ENCODE measurements around the gene SSBP4.

The SSBP4 gene

GRCh38 chr19:18470787-18471186 lies 51.6 kb downstream of the SSBP4 start:
- ChIA-PET POLR2A (no interaction called here), CTCF (interaction anchor here (0.8 to 16.0 kb wide), 13 partner anchors 9 to 377 kb away, joined by 3 to 117 read pairs (median 9); partner anchors contain the start of genes ELL and REX1BD)
- no peak overlapping the region for H3K4me3 ChIP-seq (ENCODE audit: low read depth, low read length)

GRCh38 chr19:18473003-18473705 lies 54.0 kb downstream of the SSBP4 start:
- no peak for DNase-seq (ENCODE audit: low read depth, low spot score)
- ChIA-PET CTCF (interaction anchor here (0.9 to 16.0 kb wide), 6 partner anchors 8 to 374 kb away, joined by 3 to 117 read pairs (median 4); no protein-coding TSS in a partner anchor), POLR2A (no interaction called here)
- no peak overlapping the region for H3K4me3 ChIP-seq (ENCODE audit: low read depth, low read length)
- no peak for TF ChIP-seq CTCF (IDR thresholded peaks at IDR 0.05; ENCODE audit: insufficient read depth, low read length, missing control alignments)

More at GRCh38 chr19:18470787-18471186, 51.6 kb downstream of the SSBP4 start:
- no peak for TF ChIP-seq CTCF (IDR thresholded peaks at IDR 0.05; ENCODE audit: insufficient read depth, low read length, missing control alignments)
- no peak for DNase-seq (ENCODE audit: low read depth, low spot score)

- TF ChIP-seq CTCF (IDR thresholded peaks at IDR 0.05; ENCODE audit: insufficient read depth, low read length, missing control alignments): no peak
- ChIA-PET POLR2A (no interaction called here), CTCF (interaction anchor here (1.4 to 16.0 kb wide), 3 partner anchors 9 to 24 kb away, joined by 4 to 117 read pairs (median 5); no protein-coding TSS in a partner anchor)
These were observed 54.5 kb downstream of the SSBP4 start for GRCh38 chr19:18473706-18474087.

GRCh38 chr19:18474366-18474887 lies 55.2 kb downstream of the SSBP4 start:
- DNase-seq (ENCODE audit: low read depth, low spot score): no peak
- H3K4me3 ChIP-seq (ENCODE audit: low read depth, low read length): no peak overlapping the region
- POLR2A ChIA-PET: no interaction called here
- no peak for TF ChIP-seq CTCF (IDR thresholded peaks at IDR 0.05; ENCODE audit: insufficient read depth, low read length, missing control alignments)
- CTCF ChIA-PET: interaction anchor here (0.6 to 16.0 kb wide), 5 partner anchors 8 to 25 kb away, joined by 3 to 117 read pairs (median 4); no protein-coding TSS in a partner anchor

More at GRCh38 chr19:18473706-18474087, 54.5 kb downstream of the SSBP4 start:
- DNase-seq (ENCODE audit: low read depth, low spot score): no peak
- H3K4me3 ChIP-seq (ENCODE audit: low read depth, low read length): no peak overlapping the region

DNA sequence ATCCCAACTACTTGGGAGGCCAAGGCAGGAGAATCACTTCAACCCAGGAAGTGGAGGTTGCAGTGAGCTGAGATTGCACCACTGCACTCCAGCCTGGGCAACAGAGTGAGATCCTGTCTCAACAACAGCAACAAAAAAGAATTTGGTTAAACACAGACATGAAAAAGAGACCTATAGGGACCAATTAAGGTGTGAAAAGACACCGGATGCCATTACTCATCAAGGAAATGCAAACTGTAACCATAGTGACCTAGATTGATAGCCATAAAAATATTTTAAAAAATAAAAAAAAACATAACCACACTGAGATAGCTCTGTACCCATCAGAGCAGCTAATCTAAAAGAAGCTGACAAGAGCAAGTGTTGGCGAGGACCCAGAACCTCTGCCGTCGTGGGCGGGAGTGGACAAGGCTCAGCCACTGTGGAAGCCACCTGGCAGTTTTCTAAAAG lies 55.8 kb downstream of the SSBP4 start:
- DNase-seq (ENCODE audit: low read depth, low spot score): no peak
- POLR2A ChIA-PET: no interaction called here
- CTCF ChIA-PET: interaction anchor here (0.6 to 16.0 kb wide), 5 partner anchors 9 to 21 kb away, joined by 3 to 117 read pairs (median 3); no protein-coding TSS in a partner anchor
- no peak overlapping the region for H3K4me3 ChIP-seq (ENCODE audit: low read depth, low read length)
- no peak for TF ChIP-seq CTCF (IDR thresholded peaks at IDR 0.05; ENCODE audit: insufficient read depth, low read length, missing control alignments)

GRCh38 chr19:18475762-18476331 lies 56.6 kb downstream of the SSBP4 start:
- no peak for DNase-seq (ENCODE audit: low read depth, low spot score)
- CTCF ChIA-PET: interaction anchor here (0.9 to 16.0 kb wide), 5 partner anchors 11 to 21 kb away, joined by 3 to 117 read pairs (median 4); no protein-coding TSS in a partner anchor
- H3K4me3 ChIP-seq (ENCODE audit: low read depth, low read length): no peak overlapping the region
- POLR2A ChIA-PET: no interaction called here
- TF ChIP-seq CTCF (IDR thresholded peaks at IDR 0.05; ENCODE audit: insufficient read depth, low read length, missing control alignments): no peak

Data from AG04449 (cell line).